ENCODE results near the gene NUBPL.

DNA sequence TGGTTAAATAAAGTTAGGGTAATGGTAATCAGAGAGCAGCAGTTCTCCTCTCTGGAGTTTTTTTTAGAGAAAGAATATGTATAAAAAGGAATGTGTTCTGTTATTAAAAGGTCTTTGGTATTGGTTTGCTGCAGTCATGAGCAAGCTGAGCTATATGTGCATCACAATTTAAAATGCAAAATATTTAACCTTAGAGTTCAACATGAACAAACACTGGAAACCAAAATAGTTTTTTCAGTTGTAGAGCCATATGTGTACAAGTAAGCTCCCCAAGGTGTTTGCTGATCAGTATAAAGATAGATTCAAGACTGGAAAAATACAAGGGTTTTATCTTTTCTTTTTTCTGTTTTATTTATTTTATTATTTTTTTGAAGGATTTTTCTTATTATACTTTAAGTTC lies 245.0 kb downstream of the NUBPL start:
- no peak for TF ChIP-seq GATA3 (IDR thresholded peaks at IDR 0.05; ENCODE audit: low read depth, low read length)
- no peak for TF ChIP-seq GATA2 (IDR thresholded peaks at IDR 0.05; ENCODE audit: low read depth, low read length)

All from SH-SY5Y (cell line).